HL-60 (cell line): ENCODE data around the gene AANAT.

ENCODE experiments used
- CTCF ChIP-seq: IDR thresholded peaks from one replicate; pipeline ENCODE4 v1.5.1; 2011; ENCODE audit warnings: low read length, control low read depth, inconsistent platforms; ENCODE audit not compliant: insufficient read depth
- GABPA ChIP-seq: IDR thresholded peaks from 2 replicates; pipeline ENCODE4 v1.6.1; 2012; ENCODE audit warnings: low read depth
- REST ChIP-seq: IDR thresholded peaks from 2 replicates; pipeline ENCODE4 v1.6.1; 2012; ENCODE audit warnings: low read depth; ENCODE audit not compliant: insufficient replicate concordance
- SPI1 ChIP-seq: IDR thresholded peaks from 2 replicates; pipeline ENCODE4 v1.6.1; 2012; ENCODE audit warnings: low read depth, mild to moderate bottlenecking, borderline replicate concordance

DNA sequence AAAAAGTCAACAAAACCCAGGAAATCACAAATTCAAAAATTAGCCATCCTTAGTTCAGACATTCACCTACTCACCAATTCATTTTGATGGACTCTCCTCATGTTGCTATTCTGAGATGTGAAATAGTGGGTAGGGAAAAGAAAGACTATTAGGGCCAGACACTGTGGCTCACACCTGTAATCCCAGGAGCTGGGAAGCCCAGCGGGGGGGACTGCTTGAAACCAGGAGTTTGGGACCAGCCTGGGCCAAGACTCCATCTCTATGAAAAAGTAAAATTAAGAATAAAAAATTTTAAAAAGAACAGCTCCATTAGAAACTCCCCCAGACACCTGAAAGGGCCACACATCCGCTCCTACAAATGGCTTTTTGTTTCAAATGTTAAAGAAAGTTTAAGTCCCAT lies 35.9 kb upstream of the AANAT start:
- TF ChIP-seq SPI1 (no peak), CTCF (no peak), GABPA (no peak), REST (no peak)
